GM06990 (cell line): ENCODE data around the gene ADGRE2.
"Not testable (repeated sequence)": the region's sequence is repeated elsewhere in the genome, so short reads cannot be mapped to it uniquely, and the experiment has no call there.

Source experiments
- DNase-seq: peaks from one replicate; pipeline ENCODE4 v3.0.0-alpha.2; 2011; ENCODE audit not compliant: insufficient read length; ENCODE audit errors: extremely low read depth
- H3K27me3 ChIP-seq: replicated peaks from 2 replicates; pipeline ENCODE4 v1.6.0; 2011; ENCODE audit warnings: low read length; ENCODE audit not compliant: control insufficient read depth, insufficient read depth
- H3K36me3 ChIP-seq: 2 replicates; pipeline ENCODE4 v1.5.1; 2011; ENCODE audit warnings: low read length; ENCODE audit not compliant: control insufficient read depth, insufficient read depth
- H3K4me3 ChIP-seq: replicated peaks from 2 replicates; pipeline ENCODE4 v1.5.1; 2011; ENCODE audit warnings: low read depth, mild to moderate bottlenecking, control low read depth, low read length
- TF ChIP-seq, protein P1 (sequence below): IDR thresholded peaks from 2 replicates; pipeline ENCODE4 v1.5.1; 2011; ENCODE audit warnings: low read length, control low read depth, mild to moderate bottlenecking, inconsistent platforms; ENCODE audit not compliant: insufficient read depth, poor library complexity, severe bottlenecking

ADGRE2 gene

DNA sequence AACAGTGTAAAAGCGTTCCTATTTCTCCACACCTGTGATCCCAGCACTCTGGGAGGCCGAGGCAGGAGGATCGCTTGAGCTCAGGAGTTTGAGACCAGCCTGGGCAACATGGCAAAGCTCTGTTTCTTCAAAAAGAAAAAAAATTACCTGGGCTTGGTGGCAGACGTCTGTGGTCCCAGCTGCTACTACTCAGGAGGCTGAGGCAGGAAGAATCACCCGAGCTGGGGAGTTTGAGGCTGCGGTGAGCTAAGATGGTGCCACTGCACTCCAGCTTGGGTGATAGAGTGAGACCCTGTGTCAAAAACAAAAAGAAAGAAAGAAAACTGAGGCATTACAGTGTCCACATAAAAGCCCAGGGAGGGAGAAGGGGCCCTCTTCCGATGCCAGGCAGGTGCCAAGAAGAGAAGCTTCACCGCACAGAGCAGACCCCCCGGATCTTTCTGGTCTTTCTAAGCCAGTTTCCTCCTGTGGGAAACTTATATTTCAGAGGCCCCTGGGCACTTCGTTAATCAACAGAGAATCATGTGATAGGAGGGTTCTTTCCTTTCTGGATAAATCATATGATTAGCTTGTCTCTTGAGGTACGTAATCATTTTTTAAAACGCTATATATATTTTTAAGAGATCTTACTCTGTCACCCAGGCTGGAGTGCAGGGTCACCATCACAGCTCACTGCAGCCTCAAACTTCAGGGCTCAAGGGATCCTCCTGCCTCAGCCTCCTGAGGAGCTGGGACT, at the start of gene ADGRE2:
ADGRE2 (minus strand) TSS at position 451 of the 736 bp plus-strand sequence. CDS start 1,804 bp downstream, outside the sequence.
- not testable (repeated sequence) for H3K4me3 ChIP-seq, H3K36me3 ChIP-seq, DNase-seq, H3K27me3 ChIP-seq

DNA sequence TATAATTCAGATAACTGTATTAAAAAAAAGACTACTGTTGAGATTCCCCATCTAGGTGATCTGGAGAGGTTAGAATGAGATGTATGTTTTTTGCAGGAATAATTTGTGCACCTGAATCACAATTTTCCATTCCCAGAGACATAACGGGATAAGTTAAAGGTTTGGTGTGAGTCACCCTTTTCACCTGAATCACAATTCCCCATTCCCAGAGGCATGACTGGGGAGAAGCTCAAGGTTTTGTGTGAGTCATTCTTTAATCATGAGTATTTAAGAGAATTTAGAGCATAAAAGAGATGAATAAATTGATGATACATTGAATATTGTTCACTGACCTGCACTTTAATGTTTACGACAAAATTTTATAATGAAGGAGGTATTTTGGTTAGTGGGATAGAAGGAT, 47.6 kb upstream of the ADGRE2 start:
- no peak overlapping the region for H3K4me3 ChIP-seq
- no peaks in the 10 kb centered on the region for H3K36me3 ChIP-seq
- H3K27me3 ChIP-seq, result no peaks in the 10 kb centered on the region
- no peak for DNase-seq
- TF ChIP-seq, protein P1, sequence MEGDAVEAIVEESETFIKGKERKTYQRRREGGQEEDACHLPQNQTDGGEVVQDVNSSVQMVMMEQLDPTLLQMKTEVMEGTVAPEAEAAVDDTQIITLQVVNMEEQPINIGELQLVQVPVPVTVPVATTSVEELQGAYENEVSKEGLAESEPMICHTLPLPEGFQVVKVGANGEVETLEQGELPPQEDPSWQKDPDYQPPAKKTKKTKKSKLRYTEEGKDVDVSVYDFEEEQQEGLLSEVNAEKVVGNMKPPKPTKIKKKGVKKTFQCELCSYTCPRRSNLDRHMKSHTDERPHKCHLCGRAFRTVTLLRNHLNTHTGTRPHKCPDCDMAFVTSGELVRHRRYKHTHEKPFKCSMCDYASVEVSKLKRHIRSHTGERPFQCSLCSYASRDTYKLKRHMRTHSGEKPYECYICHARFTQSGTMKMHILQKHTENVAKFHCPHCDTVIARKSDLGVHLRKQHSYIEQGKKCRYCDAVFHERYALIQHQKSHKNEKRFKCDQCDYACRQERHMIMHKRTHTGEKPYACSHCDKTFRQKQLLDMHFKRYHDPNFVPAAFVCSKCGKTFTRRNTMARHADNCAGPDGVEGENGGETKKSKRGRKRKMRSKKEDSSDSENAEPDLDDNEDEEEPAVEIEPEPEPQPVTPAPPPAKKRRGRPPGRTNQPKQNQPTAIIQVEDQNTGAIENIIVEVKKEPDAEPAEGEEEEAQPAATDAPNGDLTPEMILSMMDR, result no peak

GRCh38 chr19:14821937-14822336, 43.6 kb upstream of the ADGRE2 start:
- no peak for DNase-seq
- Histone ChIP-seq H3K27me3 (no peaks in the 10 kb centered on the region), H3K36me3 (no peaks in the 10 kb centered on the region), H3K4me3 (no peak overlapping the region)
- TF ChIP-seq, protein P1, result no peak

DNA sequence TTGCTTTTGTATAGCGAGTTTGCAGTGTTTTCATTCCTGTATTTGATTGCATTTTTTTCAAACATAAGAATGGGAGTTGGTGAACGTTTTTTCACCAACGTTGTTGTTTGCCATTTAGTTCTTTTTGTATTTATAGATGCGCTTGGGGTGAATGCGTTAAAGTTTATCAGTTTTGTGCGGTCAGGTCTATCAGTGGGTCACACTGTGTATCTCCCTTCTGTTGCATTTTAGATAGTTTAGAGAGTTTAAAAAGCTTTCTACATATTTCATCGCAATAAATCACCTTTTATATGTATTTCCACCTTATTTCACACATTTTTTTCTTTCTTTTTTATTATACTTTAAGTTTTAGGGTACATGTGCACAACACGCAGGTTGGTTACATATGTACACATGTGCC, 40.2 kb upstream of the ADGRE2 start:
- H3K36me3 ChIP-seq, result no peaks in the 10 kb centered on the region
- no peak overlapping the region for H3K4me3 ChIP-seq
- H3K27me3 ChIP-seq, result no peaks in the 10 kb centered on the region
- DNase-seq, result no peak
- TF ChIP-seq, protein P1, result no peak

DNA sequence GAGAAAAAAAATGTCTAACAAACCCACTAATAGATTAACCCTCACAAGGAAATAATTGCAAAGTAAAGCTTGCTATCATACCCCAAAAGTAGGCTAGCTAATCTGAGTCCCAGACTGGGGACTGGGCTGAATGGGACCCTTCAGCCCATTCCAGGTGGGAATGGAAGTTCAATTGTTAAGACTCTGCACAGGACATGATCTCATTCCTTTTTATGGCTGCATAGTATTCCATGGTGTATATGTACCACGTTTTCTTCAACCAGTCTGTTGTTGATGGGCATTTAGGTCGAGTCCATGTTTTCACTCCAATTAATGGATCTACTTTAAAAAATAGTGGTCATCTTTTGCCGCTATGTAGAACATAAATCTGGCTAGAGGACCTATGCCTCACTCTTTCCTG, 38.7 kb upstream of the ADGRE2 start:
- TF ChIP-seq, protein P1, result no peak
- H3K27me3 ChIP-seq, result no peaks in the 10 kb centered on the region
- H3K4me3 ChIP-seq, result no peak overlapping the region

GRCh38 chr19:14814982-14815652, 36.8 kb upstream of the ADGRE2 start:
- Histone ChIP-seq H3K4me3 (no peak overlapping the region), H3K36me3 (no peaks in the 10 kb centered on the region), H3K27me3 (no peaks in the 10 kb centered on the region)
- no peak for DNase-seq
- TF ChIP-seq, protein P1, result no peak

More for the DNA sequence above, 38.7 kb upstream of the ADGRE2 start:
- H3K36me3 ChIP-seq, result no peaks in the 10 kb centered on the region
- no peak for DNase-seq
